Measurements from ENCODE around the gene GAPVD1. TPM values are rescaled to one million over a fixed set of nuclear protein-coding genes. Genes with fewer than 3 reads are reported as not detected.

GAPVD1 gene
- total RNA-seq, 4 donors from 2014 or later, result 56.8 to 66.6 (median 63.9) TPM

GRCh38 chr9:125409217-125409636 lies 147.6 kb downstream of the GAPVD1 start:
- TF ChIP-seq CTCF (IDR thresholded peaks at IDR 0.05) (no peak), POLR2A (IDR thresholded peaks at IDR 0.05) (no peak), EP300 (IDR thresholded peaks at IDR 0.05) (no peak)
- WGBS, 2 donors, result 70 to 76% methylated on average over 17 to 20 of the region's 20 CpGs
- Histone ChIP-seq H3K9me3 (no peaks in the 10 kb centered on the region), H3K4me1 (peaks cover 0 to 14% (median 6%) of the 10 kb centered on the region in 4 donors), H3K27me3 (peaks cover 0 to 14% of the 10 kb centered on the region in 2 donors), H3K36me3 (no peaks in the 10 kb centered on the region), H3K27ac (no peak overlapping the region), H3K4me3 (no peak overlapping the region)
- no peak for DNase-seq (ENCODE audit: low spot score in 2 of 2)

- TF ChIP-seq CTCF (IDR thresholded peaks at IDR 0.05), result no peak
- TF ChIP-seq EP300 (IDR thresholded peaks at IDR 0.05), result no peak
- TF ChIP-seq POLR2A (IDR thresholded peaks at IDR 0.05), result no peak
- Histone ChIP-seq H3K27me3 (peaks cover 0 to 14% of the 10 kb centered on the region in 2 donors), H3K27ac (no peak overlapping the region), H3K4me1 (peaks cover 0 to 14% (median 6%) of the 10 kb centered on the region in 4 donors), H3K4me3 (peak overlapping the region in 1 of 4 donors; percentile 37), H3K36me3 (no peaks in the 10 kb centered on the region), H3K9me3 (no peaks in the 10 kb centered on the region)
- WGBS, 2 donors, result 92 to 96% methylated on average over 13 of the region's 13 CpGs
- DNase-seq (ENCODE audit: low spot score in 2 of 2), result peak in 1 of 2 donors; percentile 16
Observed at GRCh38 chr9:125409637-125410521, 148.3 kb downstream of the GAPVD1 start.

DNA sequence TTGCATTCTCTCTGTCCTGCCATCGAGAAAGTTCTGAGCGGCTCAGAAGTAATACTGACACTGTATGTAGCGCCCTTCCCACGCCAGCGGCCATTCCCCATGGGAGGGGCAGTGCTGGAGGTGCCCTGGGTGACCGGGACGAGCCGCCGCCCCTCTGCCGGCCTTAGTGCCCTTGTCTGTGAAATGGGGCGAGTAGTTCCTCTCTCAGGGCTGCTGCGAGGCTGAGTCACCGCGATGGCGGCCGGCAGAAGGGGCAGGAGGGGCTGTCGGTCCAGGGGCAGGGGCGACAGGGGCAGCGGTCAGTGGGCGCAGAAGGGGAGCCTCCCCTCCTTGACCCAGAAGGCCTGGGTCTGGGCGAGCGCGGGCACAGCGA lies 148.9 kb downstream of the GAPVD1 start:
- H3K4me3 ChIP-seq, result peak overlapping the region in 1 of 4 donors; percentile 37
- no peaks in the 10 kb centered on the region for H3K36me3 ChIP-seq
- peaks cover 0 to 14% (median 6%) of the 10 kb centered on the region in 4 donors for H3K4me1 ChIP-seq
- H3K9me3 ChIP-seq, result no peaks in the 10 kb centered on the region
- WGBS, 2 donors, result 93 to 95% methylated on average over 23 to 24 of the region's 24 CpGs
- peaks cover 0 to 14% of the 10 kb centered on the region in 2 donors for H3K27me3 ChIP-seq
- H3K27ac ChIP-seq, result no peak overlapping the region
- DNase-seq (ENCODE audit: low spot score in 2 of 2), result no peak
- TF ChIP-seq CTCF (IDR thresholded peaks at IDR 0.05) (no peak), POLR2A (IDR thresholded peaks at IDR 0.05) (no peak), EP300 (IDR thresholded peaks at IDR 0.05) (no peak)

- no peak for DNase-seq (ENCODE audit: low spot score in 2 of 2)
- WGBS, 2 donors, result 71 to 75% methylated on average over 12 to 13 of the region's 14 CpGs
- H3K4me3 ChIP-seq, result no peak overlapping the region
- H3K27ac ChIP-seq, result no peak overlapping the region
- H3K9me3 ChIP-seq, result no peaks in the 10 kb centered on the region
- peaks cover 0 to 14% of the 10 kb centered on the region in 2 donors for H3K27me3 ChIP-seq
- no peak for TF ChIP-seq EP300 (IDR thresholded peaks at IDR 0.05)
- no peak for TF ChIP-seq CTCF (IDR thresholded peaks at IDR 0.05)
- no peak for TF ChIP-seq POLR2A (IDR thresholded peaks at IDR 0.05)
- no peaks in the 10 kb centered on the region for H3K36me3 ChIP-seq
- H3K4me1 ChIP-seq, result peaks cover 0 to 14% (median 6%) of the 10 kb centered on the region in 4 donors
Observed at GRCh38 chr9:125411171-125411756, 149.6 kb downstream of the GAPVD1 start.

GRCh38 chr9:125412166-125412565 lies 150.5 kb downstream of the GAPVD1 start:
- no peak overlapping the region for H3K4me3 ChIP-seq
- H3K36me3 ChIP-seq, result no peaks in the 10 kb centered on the region
- no peak for TF ChIP-seq EP300 (IDR thresholded peaks at IDR 0.05)
- TF ChIP-seq CTCF (IDR thresholded peaks at IDR 0.05), result no peak
- no peak for TF ChIP-seq POLR2A (IDR thresholded peaks at IDR 0.05)
- DNase-seq (ENCODE audit: low spot score in 2 of 2), result no peak
- no peaks in the 10 kb centered on the region for H3K9me3 ChIP-seq
- peaks cover 0 to 14% of the 10 kb centered on the region in 2 donors for H3K27me3 ChIP-seq
- peaks cover 0 to 14% (median 6%) of the 10 kb centered on the region in 4 donors for H3K4me1 ChIP-seq
- H3K27ac ChIP-seq, result no peak overlapping the region
- WGBS, 2 donors, result 73 to 76% methylated on average over 10 of the region's 10 CpGs
